CD14-positive monocyte (primary cell): ENCODE results near the gene RBFOX1. TPM values are rescaled to one million over a fixed set of nuclear protein-coding genes. Genes with fewer than 3 reads are reported as not detected.

ENCODE experiments used
- DNase-seq, 3 donors: peaks; one replicate each; pipeline ENCODE4 v3.0.0-alpha.2; 2011 to 2022
- H2AFZ ChIP-seq: 2 replicates; pipeline ENCODE4 v1.6.0; 2012; ENCODE audit warnings: mild to moderate bottlenecking, low read depth, low read length, inconsistent platforms; ENCODE audit not compliant: insufficient read depth, poor library complexity, severe bottlenecking
- H3K27ac ChIP-seq, 2 donors: 1 replicate in 1 of 2; 2 replicates in 1 of 2; pipeline ENCODE4 v1.5.1; 2012 to 2013; ENCODE audit warnings: low read length in 2 of 2, control low read depth in 1 of 2, inconsistent platforms in 1 of 2, low read depth in 1 of 2, mild to moderate bottlenecking in 1 of 2
- H3K27me3 ChIP-seq, 2 donors: one replicate each; pipeline versions ENCODE4 v1.6.0 to v1.6.1; 2011 to 2013; ENCODE audit warnings: low read length in 2 of 2; ENCODE audit not compliant: control insufficient read depth in 2 of 2, insufficient read depth in 2 of 2
- H3K36me3 ChIP-seq, 2 donors: replicated peaks in 1 of 2; 1 replicate in 1 of 2; 2 replicates in 1 of 2; pipeline versions ENCODE4 v1.5.1 to v1.6.1; 2012 to 2013; ENCODE audit warnings: low read length in 2 of 2, control low read depth in 1 of 2, inconsistent platforms in 1 of 2, mild to moderate bottlenecking in 1 of 2; ENCODE audit not compliant: insufficient read depth in 2 of 2, control insufficient read depth in 1 of 2
- H3K4me1 ChIP-seq, 2 donors: 1 replicate in 1 of 2; 2 replicates in 1 of 2; pipeline versions ENCODE4 v1.5.1 to v1.6.1; 2012 to 2013; ENCODE audit warnings: low read length in 2 of 2, control low read depth in 1 of 2, inconsistent platforms in 1 of 2, mild to moderate bottlenecking in 1 of 2, moderate library complexity in 1 of 2; ENCODE audit not compliant: insufficient read depth in 2 of 2, control insufficient read depth in 1 of 2
- H3K4me2 ChIP-seq: replicated peaks from 2 replicates; pipeline ENCODE3; 2012; ENCODE audit warnings: low read length, moderate library complexity, mild to moderate bottlenecking; ENCODE audit not compliant: poor library complexity, severe bottlenecking; ENCODE audit errors: extremely low read depth
- H3K4me3 ChIP-seq, 3 experiments: fragments of 200-600 bp in 1 of 3; sonication (generic) in 1 of 3; replicated peaks in 1 of 3; 1 replicate in 2 of 3; 2 replicates in 1 of 3; pipeline ENCODE4 v1.5.1; 2011 to 2013; ENCODE audit warnings: low read length in 3 of 3, mild to moderate bottlenecking in 3 of 3, control low read depth in 2 of 3, low read depth in 2 of 3, inconsistent platforms in 1 of 3, moderate library complexity in 1 of 3
- H3K79me2 ChIP-seq: 2 replicates; pipeline ENCODE4 v1.6.0; 2012; ENCODE audit warnings: mild to moderate bottlenecking, control low read depth, inconsistent platforms, low read length, moderate library complexity; ENCODE audit not compliant: insufficient read depth
- H3K9ac ChIP-seq: 2 replicates; pipeline ENCODE4 v1.6.0; 2017; ENCODE audit warnings: low read length, mild to moderate bottlenecking; ENCODE audit not compliant: insufficient read depth, poor library complexity, severe bottlenecking
- H3K9me3 ChIP-seq, 2 donors: replicated peaks in 1 of 2; 1 replicate in 1 of 2; 2 replicates in 1 of 2; pipeline versions ENCODE4 v1.5.1 to v1.6.1; 2012 to 2013; ENCODE audit warnings: low read length in 2 of 2, control low read depth in 1 of 2; ENCODE audit not compliant: control insufficient read depth in 1 of 2, insufficient read depth in 1 of 2
- H4K20me1 ChIP-seq: 2 replicates; pipeline ENCODE4 v1.6.0; 2012; ENCODE audit warnings: mild to moderate bottlenecking, low read length, control low read depth, moderate library complexity; ENCODE audit not compliant: insufficient read depth
- H3K27ac Mint-ChIP-seq, 7 donors: one replicate each; pipeline ENCODE4 v1.8.0; 2020; ENCODE audit warnings: mild to moderate bottlenecking in 7 of 7, mixed read lengths in 7 of 7, moderate library complexity in 6 of 7, inconsistent platforms in 2 of 7
- H3K27me3 Mint-ChIP-seq, 3 donors: one replicate each; pipeline ENCODE4 v1.8.0; 2021 to 2022; ENCODE audit warnings: low read depth in 3 of 3, mild to moderate bottlenecking in 3 of 3, mixed read lengths in 3 of 3, moderate library complexity in 3 of 3, inconsistent platforms in 1 of 3
- H3K36me3 Mint-ChIP-seq, 2 donors: one replicate each; pipeline ENCODE4 v1.8.0; 2020; ENCODE audit warnings: mixed read lengths in 2 of 2, inconsistent platforms in 1 of 2, mild to moderate bottlenecking in 1 of 2
- H3K4me1 Mint-ChIP-seq: one replicate; pipeline ENCODE4 v1.8.0; 2020; ENCODE audit warnings: mild to moderate bottlenecking, mixed read lengths
- H3K4me3 Mint-ChIP-seq, 2 donors: one replicate each; pipeline ENCODE4 v1.8.0; 2020; ENCODE audit warnings: mild to moderate bottlenecking in 2 of 2, mixed read lengths in 2 of 2, moderate library complexity in 1 of 2
- H3K9me3 Mint-ChIP-seq, 7 donors: one replicate each; pipeline ENCODE4 v1.8.0; 2020 to 2022; ENCODE audit warnings: mixed read lengths in 7 of 7, mild to moderate bottlenecking in 6 of 7, moderate library complexity in 6 of 7, inconsistent platforms in 2 of 7
- CTCF ChIP-seq: fragments of 200-600 bp; IDR thresholded peaks from one replicate; pipeline ENCODE4 v1.8.0; 2022; ENCODE audit warnings: antibody characterized with exemption, mild to moderate bottlenecking
- WGBS: methylation state at CpG from one replicate; pipeline ENCODE4 v1.1.5; 2013; ENCODE audit warnings: missing lambda C conversion rate; ENCODE audit not compliant: insufficient coverage; 5-methylcytosine and 5-hydroxymethylcytosine counted together
- intact Hi-C, 2 donors: fragments of 100-400 bp; cut with micrococcal nuclease; formaldehyde crosslinking; loops; one replicate each; pipeline versions ENCODE4 v1.15.0 to v1.15.1; 2023
- polyA plus RNA-seq, 3 donors: library from polyadenylated mRNA; depleted of rRNA in 1 of 3; unstranded in 2 of 3; stranded (reverse) in 1 of 3; fragments of 300-500 nt in 2 of 3; fragments of >200 nt in 1 of 3; fragmentation: Illumina TruSeq in 2 of 3; gene quantifications; 1 replicate in 2 of 3; 2 replicates in 1 of 3; pipeline ENCODE4 v1.2.3, GENCODE V29; 2012 to 2021

Gene RBFOX1
- polyA plus RNA-seq, 3 donors, result not detected

GRCh38 chr16:7744546-7745264 is 412.1 kb downstream of the RBFOX1 start:
- peaks cover 0 to 6% (median 3%) of the 10 kb centered on the region in 7 donors for H3K9me3 Mint-ChIP-seq
- no peaks in the 10 kb centered on the region for H3K4me1 ChIP-seq
- no peak for DNase-seq
- H3K4me3 Mint-ChIP-seq, result no peak overlapping the region
- no peak overlapping the region for H3K4me2 ChIP-seq
- no peak overlapping the region for H3K27ac ChIP-seq
- H4K20me1 ChIP-seq, result no peaks in the 10 kb centered on the region
- no peak overlapping the region for H3K27ac Mint-ChIP-seq
- no peaks in the 10 kb centered on the region for H3K27me3 ChIP-seq
- intact Hi-C loops, result no loop called here
- no peak overlapping the region for H3K9ac ChIP-seq
- no peaks in the 10 kb centered on the region for H3K4me1 Mint-ChIP-seq
- 83% methylated on average over 4 of the region's 7 CpGs for WGBS
- H3K36me3 ChIP-seq, result no peaks in the 10 kb centered on the region
- H3K27me3 Mint-ChIP-seq, result no peaks in the 10 kb centered on the region
- H3K4me3 ChIP-seq, result no peak overlapping the region
- H3K9me3 ChIP-seq, result peaks cover 0 to 10% of the 10 kb centered on the region in 2 donors
- no peaks in the 10 kb centered on the region for H3K36me3 Mint-ChIP-seq
- H3K79me2 ChIP-seq, result no peaks in the 10 kb centered on the region
- no peak for TF ChIP-seq CTCF
- H2AFZ ChIP-seq, result no peak overlapping the region

- no peak for TF ChIP-seq CTCF
- H3K4me1 Mint-ChIP-seq, result no peaks in the 10 kb centered on the region
Measured at GRCh38 chr16:7745276-7745675, 412.6 kb downstream of the RBFOX1 start.

More at GRCh38 chr16:7745276-7745675, 412.6 kb downstream of the RBFOX1 start:
- H3K4me3 ChIP-seq, result no peak overlapping the region
- peaks cover 0 to 5% (median 3%) of the 10 kb centered on the region in 7 donors for H3K9me3 Mint-ChIP-seq
- no peak overlapping the region for H3K4me2 ChIP-seq
- no peak for DNase-seq
- intact Hi-C loops, result no loop called here
- WGBS, result no CpG with 5 or more reads among the region's 4 CpGs
- no peak overlapping the region for H3K4me3 Mint-ChIP-seq
- peaks cover 0 to 10% of the 10 kb centered on the region in 2 donors for H3K9me3 ChIP-seq
- no peaks in the 10 kb centered on the region for H4K20me1 ChIP-seq
- no peak overlapping the region for H3K27ac ChIP-seq
- no peaks in the 10 kb centered on the region for H3K36me3 ChIP-seq
- H3K79me2 ChIP-seq, result no peaks in the 10 kb centered on the region
- no peaks in the 10 kb centered on the region for H3K27me3 Mint-ChIP-seq
- H3K4me1 ChIP-seq, result no peaks in the 10 kb centered on the region
- H3K27me3 ChIP-seq, result no peaks in the 10 kb centered on the region
- H2AFZ ChIP-seq, result no peak overlapping the region
- H3K9ac ChIP-seq, result no peak overlapping the region
- no peaks in the 10 kb centered on the region for H3K36me3 Mint-ChIP-seq
- H3K27ac Mint-ChIP-seq, result no peak overlapping the region
